ENCODE results near the gene MCCC2. TPM values are rescaled to one million over a fixed set of nuclear protein-coding genes. Genes with fewer than 3 reads are reported as not detected.
"Not testable (repeated sequence)": the region's sequence is repeated elsewhere in the genome, so short reads cannot be mapped to it uniquely, and the experiment has no call there.

The MCCC2 gene
- total RNA-seq, 1 experiment from 2014 or later: 53.0 TPM

- Histone ChIP-seq H2AFZ (ENCODE audit: low read length) (no peak overlapping the region), H3K36me3 (ENCODE audit: insufficient read depth, low read length) (peaks cover 49% of the 10 kb centered on the region), H3K9ac (ENCODE audit: low read length) (no peak overlapping the region), H3K4me3 (ENCODE audit: low read length) (no peak overlapping the region), H3K27me3 (ENCODE audit: low read length) (no peaks in the 10 kb centered on the region), H3K4me1 (ENCODE audit: low read length) (no peaks in the 10 kb centered on the region), H4K20me1 (ENCODE audit: insufficient read depth, low read depth, low read length) (0 out of 2 replicates have a peak, but pooled peaks cover 3% of the 10 kb centered on the region), H3K9me3 (ENCODE audit: low read length) (no peaks in the 10 kb centered on the region), H3K27ac (ENCODE audit: low read length) (no peak overlapping the region), H3K4me2 (ENCODE audit: low read depth, low read length, poor library complexity, severe bottlenecking) (no peak overlapping the region), H3K79me2 (ENCODE audit: low read length) (no peaks in the 10 kb centered on the region), H3K9me2 (replicated peaks; ENCODE audit: insufficient read depth, low read length) (no peaks in the 10 kb centered on the region)
- DNase-seq: no peak
These were observed 65.8 kb downstream of the MCCC2 start for GRCh38 chr5:71652803-71653543.

GRCh38 chr5:71658916-71659662 is 71.9 kb downstream of the MCCC2 start:
- DNase-seq: no peak
- H3K27ac ChIP-seq (ENCODE audit: low read length): no peak overlapping the region
- no peaks in the 10 kb centered on the region for H3K9me3 ChIP-seq (ENCODE audit: low read length)
- peaks cover 18% of the 10 kb centered on the region; the same call in 1 of the 2 replicates for H3K36me3 ChIP-seq (ENCODE audit: insufficient read depth, low read length)
- no peaks in the 10 kb centered on the region for H3K4me1 ChIP-seq (ENCODE audit: low read length)
- H2AFZ ChIP-seq (ENCODE audit: low read length): no peak overlapping the region
- no peaks in the 10 kb centered on the region for H3K9me2 ChIP-seq (replicated peaks; ENCODE audit: insufficient read depth, low read length)
- no peak overlapping the region for H3K4me2 ChIP-seq (ENCODE audit: low read depth, low read length, poor library complexity, severe bottlenecking)
- no peak overlapping the region for H3K4me3 ChIP-seq (ENCODE audit: low read length)
- no peaks in the 10 kb centered on the region for H3K27me3 ChIP-seq (ENCODE audit: low read length)
- H3K79me2 ChIP-seq (ENCODE audit: low read length): no peaks in the 10 kb centered on the region
- H3K9ac ChIP-seq (ENCODE audit: low read length): no peak overlapping the region
- no peaks in the 10 kb centered on the region for H4K20me1 ChIP-seq (ENCODE audit: insufficient read depth, low read depth, low read length)

- Histone ChIP-seq H3K4me1 (ENCODE audit: low read length) (no peaks in the 10 kb centered on the region), H3K4me3 (ENCODE audit: low read length) (no peak overlapping the region), H2AFZ (ENCODE audit: low read length) (no peak overlapping the region), H3K27me3 (ENCODE audit: low read length) (no peaks in the 10 kb centered on the region), H4K20me1 (ENCODE audit: insufficient read depth, low read depth, low read length) (no peaks in the 10 kb centered on the region), H3K4me2 (ENCODE audit: low read depth, low read length, poor library complexity, severe bottlenecking) (no peak overlapping the region), H3K27ac (ENCODE audit: low read length) (no peak overlapping the region), H3K9me2 (replicated peaks; ENCODE audit: insufficient read depth, low read length) (no peaks in the 10 kb centered on the region), H3K36me3 (ENCODE audit: insufficient read depth, low read length) (no peaks in the 10 kb centered on the region), H3K9ac (ENCODE audit: low read length) (no peak overlapping the region), H3K9me3 (ENCODE audit: low read length) (no peaks in the 10 kb centered on the region), H3K79me2 (ENCODE audit: low read length) (no peaks in the 10 kb centered on the region)
- no peak for DNase-seq
These were observed 75.2 kb downstream of the MCCC2 start for GRCh38 chr5:71662381-71662780.

- no peak overlapping the region for H3K9ac ChIP-seq (ENCODE audit: low read length)
- H3K27ac ChIP-seq (ENCODE audit: low read length): no peak overlapping the region
- H3K9me2 ChIP-seq (replicated peaks; ENCODE audit: insufficient read depth, low read length): no peaks in the 10 kb centered on the region
- H3K79me2 ChIP-seq (ENCODE audit: low read length): no peaks in the 10 kb centered on the region
- H3K4me1 ChIP-seq (ENCODE audit: low read length): no peaks in the 10 kb centered on the region
- no peak overlapping the region for H3K4me3 ChIP-seq (ENCODE audit: low read length)
- H3K36me3 ChIP-seq (ENCODE audit: insufficient read depth, low read length): no peaks in the 10 kb centered on the region
- H3K9me3 ChIP-seq (ENCODE audit: low read length): no peaks in the 10 kb centered on the region
- no peaks in the 10 kb centered on the region for H3K27me3 ChIP-seq (ENCODE audit: low read length)
- H3K4me2 ChIP-seq (ENCODE audit: low read depth, low read length, poor library complexity, severe bottlenecking): no peak overlapping the region
- no peak overlapping the region for H2AFZ ChIP-seq (ENCODE audit: low read length)
- DNase-seq: no peak
- no peaks in the 10 kb centered on the region for H4K20me1 ChIP-seq (ENCODE audit: insufficient read depth, low read depth, low read length)
These were observed 76.2 kb downstream of the MCCC2 start for GRCh38 chr5:71663191-71663969.

GRCh38 chr5:71664615-71665014 is 77.5 kb downstream of the MCCC2 start:
- not testable (repeated sequence) for H3K27me3 ChIP-seq (ENCODE audit: low read length); H3K4me3 ChIP-seq (ENCODE audit: low read length); H2AFZ ChIP-seq (ENCODE audit: low read length); DNase-seq; H3K36me3 ChIP-seq (ENCODE audit: insufficient read depth, low read length); H3K9me2 ChIP-seq (replicated peaks; ENCODE audit: insufficient read depth, low read length); H3K79me2 ChIP-seq (ENCODE audit: low read length); H3K27ac ChIP-seq (ENCODE audit: low read length); H3K9ac ChIP-seq (ENCODE audit: low read length); H3K9me3 ChIP-seq (ENCODE audit: low read length); H3K4me1 ChIP-seq (ENCODE audit: low read length); H3K4me2 ChIP-seq (ENCODE audit: low read depth, low read length, poor library complexity, severe bottlenecking); H4K20me1 ChIP-seq (ENCODE audit: insufficient read depth, low read depth, low read length)

- no peak overlapping the region for H3K9ac ChIP-seq (ENCODE audit: low read length)
- H3K9me2 ChIP-seq (replicated peaks; ENCODE audit: insufficient read depth, low read length): no peaks in the 10 kb centered on the region
- H3K4me2 ChIP-seq (ENCODE audit: low read depth, low read length, poor library complexity, severe bottlenecking): no peak overlapping the region
- no peaks in the 10 kb centered on the region for H3K79me2 ChIP-seq (ENCODE audit: low read length)
- no peaks in the 10 kb centered on the region for H3K9me3 ChIP-seq (ENCODE audit: low read length)
- H2AFZ ChIP-seq (ENCODE audit: low read length): 0 out of 2 replicates have a peak overlapping the region, but pooled peaks have one; percentile 56
- H3K4me1 ChIP-seq (ENCODE audit: low read length): no peaks in the 10 kb centered on the region
- no peaks in the 10 kb centered on the region for H3K36me3 ChIP-seq (ENCODE audit: insufficient read depth, low read length)
- no peak for DNase-seq
- no peaks in the 10 kb centered on the region for H3K27me3 ChIP-seq (ENCODE audit: low read length)
- H3K27ac ChIP-seq (ENCODE audit: low read length): no peak overlapping the region
- no peaks in the 10 kb centered on the region for H4K20me1 ChIP-seq (ENCODE audit: insufficient read depth, low read depth, low read length)
- no peak overlapping the region for H3K4me3 ChIP-seq (ENCODE audit: low read length)
These were observed 79.2 kb downstream of the MCCC2 start for GRCh38 chr5:71666321-71666720.

GRCh38 chr5:71677977-71678376 is 90.8 kb downstream of the MCCC2 start:
- no peak overlapping the region for H3K4me3 ChIP-seq (ENCODE audit: low read length)

GRCh38 chr5:71679714-71680113 is 92.6 kb downstream of the MCCC2 start:
- DNase-seq: no peak
- H4K20me1 ChIP-seq (ENCODE audit: insufficient read depth, low read depth, low read length): no peaks in the 10 kb centered on the region
- no peak overlapping the region for H3K4me2 ChIP-seq (ENCODE audit: low read depth, low read length, poor library complexity, severe bottlenecking)
- no peaks in the 10 kb centered on the region for H3K27me3 ChIP-seq (ENCODE audit: low read length)
- H3K36me3 ChIP-seq (ENCODE audit: insufficient read depth, low read length): no peaks in the 10 kb centered on the region
- H3K27ac ChIP-seq (ENCODE audit: low read length): no peak overlapping the region
- H2AFZ ChIP-seq (ENCODE audit: low read length): no peak overlapping the region
- no peaks in the 10 kb centered on the region for H3K9me3 ChIP-seq (ENCODE audit: low read length)
- no peak overlapping the region for H3K9ac ChIP-seq (ENCODE audit: low read length)
- H3K4me1 ChIP-seq (ENCODE audit: low read length): no peaks in the 10 kb centered on the region
- H3K4me3 ChIP-seq (ENCODE audit: low read length): no peak overlapping the region
- H3K79me2 ChIP-seq (ENCODE audit: low read length): no peaks in the 10 kb centered on the region
- no peaks in the 10 kb centered on the region for H3K9me2 ChIP-seq (replicated peaks; ENCODE audit: insufficient read depth, low read length)

More at GRCh38 chr5:71677977-71678376, 90.8 kb downstream of the MCCC2 start:
- H3K27ac ChIP-seq (ENCODE audit: low read length): no peak overlapping the region
- H3K36me3 ChIP-seq (ENCODE audit: insufficient read depth, low read length): no peaks in the 10 kb centered on the region
- DNase-seq: no peak
- H3K9ac ChIP-seq (ENCODE audit: low read length): no peak overlapping the region
- H4K20me1 ChIP-seq (ENCODE audit: insufficient read depth, low read depth, low read length): no peaks in the 10 kb centered on the region
- H3K4me2 ChIP-seq (ENCODE audit: low read depth, low read length, poor library complexity, severe bottlenecking): no peak overlapping the region
- H3K9me2 ChIP-seq (replicated peaks; ENCODE audit: insufficient read depth, low read length): no peaks in the 10 kb centered on the region
- H3K9me3 ChIP-seq (ENCODE audit: low read length): no peaks in the 10 kb centered on the region
- H3K79me2 ChIP-seq (ENCODE audit: low read length): no peaks in the 10 kb centered on the region
- H3K4me1 ChIP-seq (ENCODE audit: low read length): no peaks in the 10 kb centered on the region
- H3K27me3 ChIP-seq (ENCODE audit: low read length): no peaks in the 10 kb centered on the region
- H2AFZ ChIP-seq (ENCODE audit: low read length): no peak overlapping the region
